ENCODE measurements around the gene PMS2.
"Not testable (repeated sequence)": the region's sequence is repeated elsewhere in the genome, so short reads cannot be mapped to it uniquely, and the experiment has no call there.

PMS2 gene

GRCh38 chr7:5924180-5924579, 84.7 kb downstream of the PMS2 start:
- DNase-seq (ENCODE audit: low spot score) = not testable (repeated sequence)

Data from globus pallidus (tissue), 1 donor.